Mammary epithelial cell (primary cell): Measurements from ENCODE around the gene ZPR1.

Experiments
- EZH2 ChIP-seq: IDR thresholded peaks from 2 replicates; pipeline ENCODE4 v1.6.1; 2012; ENCODE audit warnings: low read length, inconsistent platforms, borderline replicate concordance
- TF ChIP-seq, protein P1 (sequence below), 2 donors: IDR thresholded peaks in 1 of 2; conservative IDR thresholded peaks in 1 of 2; 2 replicates each; pipeline ENCODE4 v1.5.1; 2011 to 2012; ENCODE audit warnings: inconsistent platforms in 2 of 2, low read length in 2 of 2, mild to moderate bottlenecking in 2 of 2, control low read depth in 1 of 2, low read depth in 1 of 2; ENCODE audit not compliant: insufficient read depth in 1 of 2; ENCODE audit errors: extremely low read depth in 1 of 2

- TF ChIP-seq, protein P1, sequence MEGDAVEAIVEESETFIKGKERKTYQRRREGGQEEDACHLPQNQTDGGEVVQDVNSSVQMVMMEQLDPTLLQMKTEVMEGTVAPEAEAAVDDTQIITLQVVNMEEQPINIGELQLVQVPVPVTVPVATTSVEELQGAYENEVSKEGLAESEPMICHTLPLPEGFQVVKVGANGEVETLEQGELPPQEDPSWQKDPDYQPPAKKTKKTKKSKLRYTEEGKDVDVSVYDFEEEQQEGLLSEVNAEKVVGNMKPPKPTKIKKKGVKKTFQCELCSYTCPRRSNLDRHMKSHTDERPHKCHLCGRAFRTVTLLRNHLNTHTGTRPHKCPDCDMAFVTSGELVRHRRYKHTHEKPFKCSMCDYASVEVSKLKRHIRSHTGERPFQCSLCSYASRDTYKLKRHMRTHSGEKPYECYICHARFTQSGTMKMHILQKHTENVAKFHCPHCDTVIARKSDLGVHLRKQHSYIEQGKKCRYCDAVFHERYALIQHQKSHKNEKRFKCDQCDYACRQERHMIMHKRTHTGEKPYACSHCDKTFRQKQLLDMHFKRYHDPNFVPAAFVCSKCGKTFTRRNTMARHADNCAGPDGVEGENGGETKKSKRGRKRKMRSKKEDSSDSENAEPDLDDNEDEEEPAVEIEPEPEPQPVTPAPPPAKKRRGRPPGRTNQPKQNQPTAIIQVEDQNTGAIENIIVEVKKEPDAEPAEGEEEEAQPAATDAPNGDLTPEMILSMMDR (conservative IDR thresholded peaks at IDR 0.05 in 1 of 2, IDR thresholded peaks at IDR 0.05 in 1 of 2; ENCODE audit: extremely low read depth in 1 of 2, insufficient read depth in 1 of 2, low read depth in 1 of 2, low read length in 2 of 2): no peak
- no peak for TF ChIP-seq EZH2
These were observed 33.5 kb upstream of the ZPR1 start for GRCh38 chr11:116821050-116821918.
